ENCODE measurements around the gene MRPS17.

MRPS17 gene

GRCh38 chr7:55992346-55992745 is 40.7 kb downstream of the MRPS17 start:
- H3K27ac ChIP-seq (ENCODE audit: low read depth, low read length) = no peak overlapping the region
- no peak overlapping the region for H3K4me3 ChIP-seq (ENCODE audit: low read length)
- no peaks in the 10 kb centered on the region for H3K79me2 ChIP-seq (ENCODE audit: control insufficient read depth, low read length)
- TF ChIP-seq EZH2phosphoT487 (IDR thresholded peaks at IDR 0.05; ENCODE audit: borderline replicate concordance, low read length) = no peak
- TF ChIP-seq, protein P1, sequence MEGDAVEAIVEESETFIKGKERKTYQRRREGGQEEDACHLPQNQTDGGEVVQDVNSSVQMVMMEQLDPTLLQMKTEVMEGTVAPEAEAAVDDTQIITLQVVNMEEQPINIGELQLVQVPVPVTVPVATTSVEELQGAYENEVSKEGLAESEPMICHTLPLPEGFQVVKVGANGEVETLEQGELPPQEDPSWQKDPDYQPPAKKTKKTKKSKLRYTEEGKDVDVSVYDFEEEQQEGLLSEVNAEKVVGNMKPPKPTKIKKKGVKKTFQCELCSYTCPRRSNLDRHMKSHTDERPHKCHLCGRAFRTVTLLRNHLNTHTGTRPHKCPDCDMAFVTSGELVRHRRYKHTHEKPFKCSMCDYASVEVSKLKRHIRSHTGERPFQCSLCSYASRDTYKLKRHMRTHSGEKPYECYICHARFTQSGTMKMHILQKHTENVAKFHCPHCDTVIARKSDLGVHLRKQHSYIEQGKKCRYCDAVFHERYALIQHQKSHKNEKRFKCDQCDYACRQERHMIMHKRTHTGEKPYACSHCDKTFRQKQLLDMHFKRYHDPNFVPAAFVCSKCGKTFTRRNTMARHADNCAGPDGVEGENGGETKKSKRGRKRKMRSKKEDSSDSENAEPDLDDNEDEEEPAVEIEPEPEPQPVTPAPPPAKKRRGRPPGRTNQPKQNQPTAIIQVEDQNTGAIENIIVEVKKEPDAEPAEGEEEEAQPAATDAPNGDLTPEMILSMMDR (IDR thresholded peaks at IDR 0.05; ENCODE audit: low read depth, low read length, poor library complexity, severe bottlenecking) = no peak
- H3K9me2 ChIP-seq (replicated peaks; ENCODE audit: control insufficient read depth, low read length) = no peaks in the 10 kb centered on the region
- H4K20me1 ChIP-seq (ENCODE audit: control insufficient read depth, insufficient read depth, low read depth, low read length) = no peaks in the 10 kb centered on the region
- H3K4me2 ChIP-seq (ENCODE audit: low read length) = no peak overlapping the region
- H3K27me3 ChIP-seq (ENCODE audit: control insufficient read depth, low read length) = no peaks in the 10 kb centered on the region
- no peaks in the 10 kb centered on the region for H3K9me3 ChIP-seq (ENCODE audit: control insufficient read depth, insufficient read depth, low read length)
- no peaks in the 10 kb centered on the region for H3K4me1 ChIP-seq (ENCODE audit: control insufficient read depth, low read length)
- H3F3A ChIP-seq (ENCODE audit: control insufficient read depth, insufficient read depth) = no peaks in the 10 kb centered on the region
- H3K36me3 ChIP-seq (ENCODE audit: control insufficient read depth, low read length) = peaks cover 5% of the 10 kb centered on the region; the same call in 1 of the 2 replicates

DNA sequence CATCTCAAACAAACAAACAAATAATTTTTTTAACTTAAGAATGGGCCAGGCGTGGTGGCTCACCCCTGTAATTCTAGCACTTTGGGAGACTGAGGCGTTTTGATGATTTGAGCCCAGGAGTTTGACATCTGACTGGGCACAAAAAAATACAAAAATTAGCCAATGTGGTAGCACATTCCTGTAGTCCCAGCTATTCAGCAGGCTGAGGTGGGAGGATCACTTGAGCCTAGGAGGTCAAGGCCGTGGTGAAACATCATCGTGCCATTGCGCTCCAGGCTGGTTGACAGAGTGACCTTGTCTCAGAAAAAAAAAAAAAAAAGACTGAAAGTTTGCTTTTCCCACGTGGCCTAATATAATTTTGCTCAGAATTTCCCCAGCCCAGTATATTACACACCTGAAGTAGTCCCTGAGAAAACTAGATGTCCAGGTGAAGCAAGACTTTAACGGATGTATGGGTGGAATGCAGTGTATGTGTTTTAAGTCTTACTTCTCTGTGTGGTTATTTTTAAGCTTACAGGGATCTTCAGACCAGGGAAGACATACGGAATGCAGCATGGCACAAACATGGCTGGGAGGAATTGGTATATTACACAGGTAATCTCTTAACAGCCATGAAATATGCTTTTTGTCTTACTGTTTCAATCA is 45.3 kb downstream of the MRPS17 start:
- no peak overlapping the region for H3K4me2 ChIP-seq (ENCODE audit: low read length)

DNA sequence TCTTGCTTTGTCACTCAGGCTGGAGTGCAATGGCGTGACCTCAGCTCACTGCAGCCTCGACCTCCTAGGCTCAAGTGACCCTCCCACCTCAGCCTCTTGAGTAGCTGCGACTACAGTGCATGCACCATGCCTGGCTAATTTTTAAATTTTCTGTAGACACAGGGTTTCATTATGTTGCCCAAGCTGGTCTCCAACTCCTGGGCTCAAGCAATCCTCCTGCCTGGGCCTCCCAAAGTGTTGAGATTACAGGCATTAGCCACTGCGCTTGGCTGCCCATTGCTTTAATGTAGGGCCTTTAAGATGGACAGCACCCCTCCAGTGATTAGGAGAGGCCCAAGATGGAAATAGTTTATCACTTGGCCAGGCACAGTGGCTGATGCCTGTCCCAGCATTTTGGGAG is 52.1 kb downstream of the MRPS17 start:
- Histone ChIP-seq H3K4me3 (ENCODE audit: low read length) (no peak overlapping the region), H3K79me2 (ENCODE audit: control insufficient read depth, low read length) (no peaks in the 10 kb centered on the region)

More for the DNA sequence above, 45.3 kb downstream of the MRPS17 start:
- no peaks in the 10 kb centered on the region for H3K27me3 ChIP-seq (ENCODE audit: control insufficient read depth, low read length)
- 0 out of 2 replicates have a peak, but pooled peaks cover 2% of the 10 kb centered on the region for H3F3A ChIP-seq (ENCODE audit: control insufficient read depth, insufficient read depth)
- no peak overlapping the region for H3K27ac ChIP-seq (ENCODE audit: low read depth, low read length)
- H3K36me3 ChIP-seq (ENCODE audit: control insufficient read depth, low read length) = peaks cover 12% of the 10 kb centered on the region; the same call in 1 of the 2 replicates
- no peaks in the 10 kb centered on the region for H4K20me1 ChIP-seq (ENCODE audit: control insufficient read depth, insufficient read depth, low read depth, low read length)
- H3K79me2 ChIP-seq (ENCODE audit: control insufficient read depth, low read length) = no peaks in the 10 kb centered on the region
- no peak overlapping the region for H3K4me3 ChIP-seq (ENCODE audit: low read length)
- no peaks in the 10 kb centered on the region for H3K9me2 ChIP-seq (replicated peaks; ENCODE audit: control insufficient read depth, low read length)
- no peaks in the 10 kb centered on the region for H3K9me3 ChIP-seq (ENCODE audit: control insufficient read depth, insufficient read depth, low read length)
- TF ChIP-seq, protein P1 (IDR thresholded peaks at IDR 0.05; ENCODE audit: low read depth, low read length, poor library complexity, severe bottlenecking) = no peak
- TF ChIP-seq EZH2phosphoT487 (IDR thresholded peaks at IDR 0.05; ENCODE audit: borderline replicate concordance, low read length) = no peak
- no peaks in the 10 kb centered on the region for H3K4me1 ChIP-seq (ENCODE audit: control insufficient read depth, low read length)

More for the DNA sequence above, 52.1 kb downstream of the MRPS17 start:
- H3K9me3 ChIP-seq (ENCODE audit: control insufficient read depth, insufficient read depth, low read length) = no peaks in the 10 kb centered on the region
- H3K4me2 ChIP-seq (ENCODE audit: low read length) = no peak overlapping the region
- no peaks in the 10 kb centered on the region for H3K9me2 ChIP-seq (replicated peaks; ENCODE audit: control insufficient read depth, low read length)
- H4K20me1 ChIP-seq (ENCODE audit: control insufficient read depth, insufficient read depth, low read depth, low read length) = no peaks in the 10 kb centered on the region
- no peaks in the 10 kb centered on the region for H3K4me1 ChIP-seq (ENCODE audit: control insufficient read depth, low read length)
- peaks cover 2% of the 10 kb centered on the region; the same call in 1 of the 2 replicates for H3K36me3 ChIP-seq (ENCODE audit: control insufficient read depth, low read length)
- TF ChIP-seq, protein P1 (IDR thresholded peaks at IDR 0.05; ENCODE audit: low read depth, low read length, poor library complexity, severe bottlenecking) = no peak
- no peak for TF ChIP-seq EZH2phosphoT487 (IDR thresholded peaks at IDR 0.05; ENCODE audit: borderline replicate concordance, low read length)
- H3K27me3 ChIP-seq (ENCODE audit: control insufficient read depth, low read length) = no peaks in the 10 kb centered on the region
- H3K27ac ChIP-seq (ENCODE audit: low read depth, low read length) = no peak overlapping the region
- 0 out of 2 replicates have a peak, but pooled peaks cover 2% of the 10 kb centered on the region for H3F3A ChIP-seq (ENCODE audit: control insufficient read depth, insufficient read depth)
